ENCODE results near the gene WDTC1. TPM values are rescaled to one million over a fixed set of nuclear protein-coding genes. Genes with fewer than 3 reads are reported as not detected.
"Not testable (repeated sequence)": the region's sequence is repeated elsewhere in the genome, so short reads cannot be mapped to it uniquely, and the experiment has no call there.

Gene WDTC1
- total RNA-seq, 1 experiment from 2014 or later: 26.6 TPM

DNA sequence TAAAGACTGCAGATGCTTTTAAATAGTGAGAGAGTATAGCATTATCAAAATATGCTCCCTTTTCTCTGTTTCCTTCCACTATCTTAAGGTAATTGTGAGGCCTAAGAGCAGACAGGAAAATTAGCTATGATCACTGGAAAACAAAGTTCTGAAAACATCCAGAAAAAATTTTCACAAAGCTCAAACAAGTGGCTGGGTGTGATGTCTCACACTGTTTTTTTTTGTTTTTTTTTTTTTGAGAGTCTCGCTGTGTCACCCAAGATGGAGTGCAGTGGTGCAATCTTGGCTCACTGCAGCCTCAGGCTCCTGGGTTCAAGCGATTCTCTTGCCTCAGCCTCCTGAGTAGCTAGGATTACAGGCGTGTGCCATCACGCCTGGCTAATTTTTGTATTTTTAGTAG, 7.2 kb downstream of the WDTC1 start (continued):
- TF ChIP-seq, protein P1, sequence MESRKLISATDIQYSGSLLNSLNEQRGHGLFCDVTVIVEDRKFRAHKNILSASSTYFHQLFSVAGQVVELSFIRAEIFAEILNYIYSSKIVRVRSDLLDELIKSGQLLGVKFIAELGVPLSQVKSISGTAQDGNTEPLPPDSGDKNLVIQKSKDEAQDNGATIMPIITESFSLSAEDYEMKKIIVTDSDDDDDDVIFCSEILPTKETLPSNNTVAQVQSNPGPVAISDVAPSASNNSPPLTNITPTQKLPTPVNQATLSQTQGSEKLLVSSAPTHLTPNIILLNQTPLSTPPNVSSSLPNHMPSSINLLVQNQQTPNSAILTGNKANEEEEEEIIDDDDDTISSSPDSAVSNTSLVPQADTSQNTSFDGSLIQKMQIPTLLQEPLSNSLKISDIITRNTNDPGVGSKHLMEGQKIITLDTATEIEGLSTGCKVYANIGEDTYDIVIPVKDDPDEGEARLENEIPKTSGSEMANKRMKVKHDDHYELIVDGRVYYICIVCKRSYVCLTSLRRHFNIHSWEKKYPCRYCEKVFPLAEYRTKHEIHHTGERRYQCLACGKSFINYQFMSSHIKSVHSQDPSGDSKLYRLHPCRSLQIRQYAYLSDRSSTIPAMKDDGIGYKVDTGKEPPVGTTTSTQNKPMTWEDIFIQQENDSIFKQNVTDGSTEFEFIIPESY (IDR thresholded peaks at IDR 0.05; ENCODE audit: extremely low read depth, insufficient replicate concordance, low read length): no peak
- TF ChIP-seq, protein P2, sequence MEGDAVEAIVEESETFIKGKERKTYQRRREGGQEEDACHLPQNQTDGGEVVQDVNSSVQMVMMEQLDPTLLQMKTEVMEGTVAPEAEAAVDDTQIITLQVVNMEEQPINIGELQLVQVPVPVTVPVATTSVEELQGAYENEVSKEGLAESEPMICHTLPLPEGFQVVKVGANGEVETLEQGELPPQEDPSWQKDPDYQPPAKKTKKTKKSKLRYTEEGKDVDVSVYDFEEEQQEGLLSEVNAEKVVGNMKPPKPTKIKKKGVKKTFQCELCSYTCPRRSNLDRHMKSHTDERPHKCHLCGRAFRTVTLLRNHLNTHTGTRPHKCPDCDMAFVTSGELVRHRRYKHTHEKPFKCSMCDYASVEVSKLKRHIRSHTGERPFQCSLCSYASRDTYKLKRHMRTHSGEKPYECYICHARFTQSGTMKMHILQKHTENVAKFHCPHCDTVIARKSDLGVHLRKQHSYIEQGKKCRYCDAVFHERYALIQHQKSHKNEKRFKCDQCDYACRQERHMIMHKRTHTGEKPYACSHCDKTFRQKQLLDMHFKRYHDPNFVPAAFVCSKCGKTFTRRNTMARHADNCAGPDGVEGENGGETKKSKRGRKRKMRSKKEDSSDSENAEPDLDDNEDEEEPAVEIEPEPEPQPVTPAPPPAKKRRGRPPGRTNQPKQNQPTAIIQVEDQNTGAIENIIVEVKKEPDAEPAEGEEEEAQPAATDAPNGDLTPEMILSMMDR (IDR thresholded peaks at IDR 0.05 in 2 of 3, conservative IDR thresholded peaks at IDR 0.05 in 1 of 3; ENCODE audit: borderline replicate concordance in 1 of 3, insufficient read depth in 1 of 3, low read depth in 2 of 3, low read length in 2 of 3): no peak
- TF ChIP-seq CEBPB (IDR thresholded peaks at IDR 0.05; ENCODE audit: low read depth): no peak

DNA sequence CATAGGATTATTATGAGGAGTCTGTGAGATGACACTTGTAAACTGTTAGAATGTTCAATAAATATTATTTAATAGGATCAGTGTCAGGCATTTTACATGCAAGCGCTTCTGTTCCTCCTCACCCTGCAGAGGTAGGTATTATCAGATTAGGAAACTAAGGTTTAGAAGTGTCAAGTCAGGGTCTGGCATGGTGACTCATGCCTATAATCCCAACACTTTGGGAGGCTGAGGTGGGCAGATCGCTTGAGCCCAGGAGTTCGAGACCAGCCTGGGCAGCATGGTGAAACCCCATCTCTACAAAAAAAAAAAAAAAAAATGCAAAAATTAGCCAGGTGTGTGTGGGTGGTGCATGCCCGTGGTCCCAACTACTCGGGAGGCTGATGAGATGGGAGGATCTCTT, 9.2 kb downstream of the WDTC1 start:
- BruUV-seq (replicated peaks); POLR2A ChIA-PET; H3K9ac ChIP-seq (ENCODE audit: low read length); RAD21 ChIA-PET (ENCODE audit: low non-redundant PET in 1 of 2, low total read pairs in 2 of 2, uncharacterized antibody in 2 of 2, unreplicated experiment in 2 of 2); H3K79me2 ChIP-seq (ENCODE audit: insufficient read depth, low read length); H4K20me1 ChIP-seq (ENCODE audit: insufficient read depth); CTCF ChIA-PET; intact Hi-C loops (cut with micrococcal nuclease); H2AFZ ChIP-seq (ENCODE audit: low read depth, low read length, poor library complexity, severe bottlenecking); H3K27ac ChIP-seq (ENCODE audit: low read depth, low read length); DNase-seq (ENCODE audit: low read depth, low spot score); H3K4me3 ChIP-seq (replicated peaks in 1 of 2; ENCODE audit: low read depth in 1 of 2, low read length in 2 of 2); H3K9me3 ChIP-seq (ENCODE audit: control insufficient read depth in 1 of 2, insufficient read depth in 1 of 2, low read depth in 1 of 2, low read length in 2 of 2); H3K4me1 ChIP-seq (ENCODE audit: control insufficient read depth in 1 of 2, insufficient read depth in 2 of 2, low read length in 2 of 2); H3K27me3 ChIP-seq (ENCODE audit: insufficient read depth, low read length); H3K9me2 ChIP-seq (ENCODE audit: insufficient read depth); H3K36me3 ChIP-seq (ENCODE audit: control insufficient read depth in 1 of 2, insufficient read depth in 2 of 2, low read length in 2 of 2); H3K4me2 ChIP-seq (ENCODE audit: low read length); ATAC-seq: not testable (repeated sequence)

All from HCT116 (cell line).